HEK293T (cell line): Measurements from ENCODE around the gene UBE2O.

ENCODE experiments used
- ARNT ChIP-seq: fragments of 450-650 bp; IDR thresholded peaks from 2 replicates; pipeline ENCODE4 v1.6.1; 2017; ENCODE audit warnings: mild to moderate bottlenecking
- FOXM1 ChIP-seq: fragments of 450-650 bp; IDR thresholded peaks from 2 replicates; pipeline ENCODE4 v1.6.1; 2017; ENCODE audit warnings: mild to moderate bottlenecking, borderline replicate concordance
- SUZ12 ChIP-seq: fragments of 450-650 bp; IDR thresholded peaks from 2 replicates; pipeline ENCODE4 v1.6.1; 2016; ENCODE audit warnings: mild to moderate bottlenecking
- TARDBP ChIP-seq: fragments of 450-650 bp; IDR thresholded peaks from 2 replicates; pipeline ENCODE4 v1.6.1; 2016

GRCh38 chr17:76451506-76451905, 1.4 kb downstream of the UBE2O start:
- TF ChIP-seq ARNT (no peak), TARDBP (no peak), SUZ12 (no peak), FOXM1 (no peak)
